GM18505 (cell line): Measurements from ENCODE around the gene TCN2.
"Not testable (repeated sequence)": the region's sequence is repeated elsewhere in the genome, so short reads cannot be mapped to it uniquely, and the experiment has no call there.

ENCODE experiments used
- ATAC-seq: cut with Tn5 transposase; IDR thresholded peaks from one replicate; pipeline ENCODE4 v1.9.1; 2021; ENCODE audit not compliant: unreplicated experiment
- POLR2A ChIP-seq: IDR thresholded peaks from 4 replicates; pipeline ENCODE4 v1.6.1; 2011; ENCODE audit warnings: borderline replicate concordance; ENCODE audit not compliant: insufficient read depth, insufficient read length; ENCODE audit errors: extremely low read depth

Gene TCN2

GRCh38 chr22:30609260-30610185 is 2.5 kb downstream of the TCN2 start:
- no peak for TF ChIP-seq POLR2A
- ATAC-seq, result no peak

GRCh38 chr22:30610299-30610698 is 3.3 kb downstream of the TCN2 start:
- no peak for TF ChIP-seq POLR2A
- ATAC-seq, result no peak

GRCh38 chr22:30611197-30611596 is 4.2 kb downstream of the TCN2 start:
- no peak for TF ChIP-seq POLR2A
- no peak for ATAC-seq

GRCh38 chr22:30612789-30613188 is 5.8 kb downstream of the TCN2 start:
- no peak for ATAC-seq
- no peak for TF ChIP-seq POLR2A

GRCh38 chr22:30614268-30614667 is 7.3 kb downstream of the TCN2 start:
- no peak for TF ChIP-seq POLR2A
- ATAC-seq, result no peak

- ATAC-seq, result no peak
- TF ChIP-seq POLR2A, result no peak
These were observed 7.9 kb downstream of the TCN2 start for GRCh38 chr22:30614879-30615278.

GRCh38 chr22:30615543-30615954 is 8.6 kb downstream of the TCN2 start:
- no peak for TF ChIP-seq POLR2A
- no peak for ATAC-seq

GRCh38 chr22:30617819-30618218 is 10.8 kb downstream of the TCN2 start:
- no peak for TF ChIP-seq POLR2A
- ATAC-seq, result no peak

- ATAC-seq, result not testable (repeated sequence)
These were observed 12.9 kb downstream of the TCN2 start for GRCh38 chr22:30619909-30620308.

- TF ChIP-seq POLR2A, result no peak
- ATAC-seq, result no peak
These were observed 19.4 kb downstream of the TCN2 start for GRCh38 chr22:30626413-30626812.

- no peak for ATAC-seq
- no peak for TF ChIP-seq POLR2A
These were observed 20.5 kb downstream of the TCN2 start for GRCh38 chr22:30627471-30627870.

GRCh38 chr22:30628491-30628890 is 21.5 kb downstream of the TCN2 start:
- no peak for ATAC-seq
- TF ChIP-seq POLR2A, result no peak

GRCh38 chr22:30631469-30631868 is 24.5 kb downstream of the TCN2 start:
- not testable (repeated sequence) for ATAC-seq

GRCh38 chr22:30634471-30635233 is 27.7 kb downstream of the TCN2 start:
- no peak for TF ChIP-seq POLR2A
- peak; percentile 47 for ATAC-seq
